ENCODE data around the gene MTA3. TPM values are rescaled to one million over a fixed set of nuclear protein-coding genes. Genes with fewer than 3 reads are reported as not detected.

MTA3 gene
- total RNA-seq = 25.6 and 30.3 TPM in 2 replicates

DNA sequence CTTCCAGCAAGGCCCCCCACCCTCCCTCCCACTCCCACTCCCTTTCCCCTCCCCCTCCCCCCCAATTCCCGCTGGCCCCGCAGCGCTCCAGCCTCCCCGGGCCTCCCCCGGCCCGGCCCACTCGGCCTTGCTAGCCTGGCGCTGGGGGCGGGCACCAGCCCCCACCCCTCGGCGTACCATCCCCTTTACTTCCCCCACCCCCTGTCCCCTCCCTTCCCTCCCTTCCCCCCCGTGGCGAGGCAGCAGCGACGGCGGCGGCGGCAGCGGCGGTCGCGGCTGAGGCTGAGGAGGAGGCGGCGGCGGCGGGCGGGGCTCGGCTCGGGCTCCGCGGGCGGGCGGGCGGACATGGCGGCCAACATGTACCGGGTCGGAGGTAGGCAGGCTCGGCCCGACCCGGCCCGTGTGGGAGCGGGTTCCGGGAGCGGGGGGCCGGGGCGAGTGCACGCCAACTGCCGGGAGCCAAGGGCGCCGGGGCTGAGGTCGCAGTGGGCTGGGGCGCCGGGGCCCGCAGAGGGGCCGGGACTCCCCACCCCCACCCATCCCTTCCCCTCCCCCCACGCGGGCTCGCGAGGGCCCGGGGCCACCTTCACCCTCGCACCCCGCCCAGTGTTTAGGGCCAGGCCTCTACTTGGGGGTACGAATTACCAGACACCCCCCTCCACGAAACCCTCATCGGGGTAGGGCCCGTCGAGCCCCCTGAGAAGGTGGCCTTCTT lies at the start of gene MTA3:
Gene MTA3, plus strand, starts transcription at position 232 of the 715 bp plus-strand sequence. Its CDS starts 114 bp downstream, at position 346.
- intact Hi-C loops (cut with micrococcal nuclease) = loop anchor here (2.0 to 10.0 kb wide), 4 partner anchors 94 to 464 kb away; partner anchors contain the start of gene COX7A2L

DNA sequence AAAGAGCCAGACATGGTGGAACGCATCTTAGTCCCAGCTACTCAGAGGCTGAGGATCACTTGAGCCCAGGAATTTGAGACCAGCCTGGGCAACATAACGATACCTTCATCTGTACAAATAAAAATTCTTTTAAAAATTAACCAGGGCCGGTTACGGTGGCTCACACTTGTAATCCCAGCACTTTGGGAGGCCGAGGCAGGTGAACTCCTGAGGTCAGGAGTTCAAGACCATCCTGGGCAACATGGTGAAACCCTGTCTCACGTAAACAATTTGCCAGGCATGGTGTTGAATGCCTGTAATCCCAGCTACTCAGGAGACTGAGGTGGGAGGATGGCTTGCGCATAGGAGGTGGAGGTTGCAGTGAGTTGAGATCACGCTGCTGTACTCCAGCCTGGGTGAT lies 48.8 kb upstream of the MTA3 start:
- intact Hi-C loops (cut with micrococcal nuclease) = no loop called here

DNA sequence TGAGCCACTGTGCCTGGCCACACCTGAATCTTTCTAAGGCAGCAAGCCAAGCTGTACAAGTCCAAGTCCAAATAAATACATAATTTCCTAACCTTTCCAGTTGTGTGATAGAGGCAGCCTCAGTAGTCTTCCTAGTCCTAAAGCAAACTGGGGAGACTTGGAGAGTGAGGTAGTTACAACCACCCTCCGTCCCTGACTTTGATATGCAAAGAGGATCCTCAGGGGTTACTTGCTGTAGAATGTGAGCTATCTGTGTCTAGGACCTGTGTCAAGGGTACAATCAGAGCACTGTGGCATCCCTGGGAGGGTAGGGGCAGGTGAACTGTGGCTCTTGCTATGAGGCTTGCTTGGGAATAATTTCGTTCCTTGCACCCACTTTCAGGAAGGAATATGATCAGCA lies 46.4 kb upstream of the MTA3 start:
- intact Hi-C loops (cut with micrococcal nuclease) = no loop called here

DNA sequence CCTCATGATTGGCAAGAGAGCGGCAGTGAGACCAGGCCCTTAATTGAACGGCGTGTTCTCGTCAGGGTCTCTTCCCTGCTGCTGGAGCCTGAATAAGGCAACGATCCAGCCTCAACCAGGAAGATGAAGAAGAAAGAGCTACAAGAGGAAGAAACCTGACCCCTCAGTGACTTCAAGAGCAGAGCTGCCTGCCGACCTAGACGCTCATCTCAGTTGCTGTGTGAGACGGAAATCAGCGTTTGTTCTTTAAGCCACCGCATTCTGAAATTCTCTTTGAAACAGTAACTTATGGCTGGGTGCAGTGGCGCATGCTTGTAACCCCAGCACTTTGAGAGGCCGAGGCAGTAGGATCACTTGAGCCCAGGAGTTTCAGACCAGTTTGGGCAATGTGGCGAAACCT lies 45.1 kb upstream of the MTA3 start:
- intact Hi-C loops (cut with micrococcal nuclease) = no loop called here

DNA sequence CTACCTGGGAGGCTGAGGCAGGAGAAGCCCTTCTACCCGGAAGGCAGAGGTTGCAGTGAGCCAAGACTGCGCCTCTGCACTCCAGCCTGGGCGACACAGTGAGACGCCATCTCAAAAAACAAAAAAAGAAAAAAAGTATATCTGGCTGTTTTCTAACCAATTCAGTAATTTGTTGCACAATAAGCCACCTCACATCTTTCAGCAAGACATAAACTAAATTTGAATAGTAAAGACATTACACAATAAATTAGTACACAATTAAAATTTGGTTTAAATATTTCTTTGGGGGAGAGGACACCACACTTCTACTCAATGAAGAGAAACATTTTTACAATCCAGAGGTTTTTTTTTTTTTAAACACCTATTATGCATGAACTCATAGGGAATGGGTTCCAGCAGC lies 36.0 kb upstream of the MTA3 start:
- intact Hi-C loops (cut with micrococcal nuclease) = no loop called here

DNA sequence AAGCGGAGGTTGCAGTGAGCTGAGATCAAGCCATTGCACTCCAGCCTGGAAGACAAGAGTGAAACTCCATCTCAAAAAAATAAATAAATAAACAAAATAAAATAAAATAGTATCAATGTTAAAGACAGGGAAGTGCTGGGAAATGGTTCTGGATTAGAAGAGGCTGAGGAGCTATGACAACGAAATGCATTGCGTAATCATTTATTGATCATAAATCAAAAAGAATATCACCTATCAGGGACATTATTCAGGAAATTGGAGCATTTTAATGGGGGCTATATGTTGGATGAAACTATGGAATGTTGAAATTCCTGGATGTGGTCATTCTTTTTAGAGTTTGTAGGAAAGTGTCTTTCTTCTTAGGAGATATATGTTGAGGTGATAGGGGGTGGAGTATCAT lies 30.9 kb upstream of the MTA3 start:
- intact Hi-C loops (cut with micrococcal nuclease) = no loop called here

DNA sequence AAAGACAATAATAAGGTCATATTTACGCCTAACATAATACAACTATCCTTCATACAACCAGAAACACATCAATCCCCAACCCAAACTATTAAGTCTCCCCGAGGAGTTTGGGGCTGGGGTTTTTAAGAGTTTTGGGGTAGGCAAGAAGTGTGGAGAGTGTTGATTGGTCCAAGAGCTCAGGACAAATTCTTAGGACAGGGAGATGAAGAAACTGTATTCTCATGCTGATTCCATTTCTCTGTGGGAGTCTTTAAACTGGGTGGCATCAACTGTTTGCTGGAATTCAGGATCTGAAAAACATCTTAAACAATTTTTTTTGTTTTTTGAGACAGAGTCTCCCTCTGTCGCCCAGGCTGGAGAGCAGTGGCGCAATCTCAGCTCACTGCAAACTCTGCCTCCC lies 25.6 kb upstream of the MTA3 start:
- intact Hi-C loops (cut with micrococcal nuclease) = no loop called here

DNA sequence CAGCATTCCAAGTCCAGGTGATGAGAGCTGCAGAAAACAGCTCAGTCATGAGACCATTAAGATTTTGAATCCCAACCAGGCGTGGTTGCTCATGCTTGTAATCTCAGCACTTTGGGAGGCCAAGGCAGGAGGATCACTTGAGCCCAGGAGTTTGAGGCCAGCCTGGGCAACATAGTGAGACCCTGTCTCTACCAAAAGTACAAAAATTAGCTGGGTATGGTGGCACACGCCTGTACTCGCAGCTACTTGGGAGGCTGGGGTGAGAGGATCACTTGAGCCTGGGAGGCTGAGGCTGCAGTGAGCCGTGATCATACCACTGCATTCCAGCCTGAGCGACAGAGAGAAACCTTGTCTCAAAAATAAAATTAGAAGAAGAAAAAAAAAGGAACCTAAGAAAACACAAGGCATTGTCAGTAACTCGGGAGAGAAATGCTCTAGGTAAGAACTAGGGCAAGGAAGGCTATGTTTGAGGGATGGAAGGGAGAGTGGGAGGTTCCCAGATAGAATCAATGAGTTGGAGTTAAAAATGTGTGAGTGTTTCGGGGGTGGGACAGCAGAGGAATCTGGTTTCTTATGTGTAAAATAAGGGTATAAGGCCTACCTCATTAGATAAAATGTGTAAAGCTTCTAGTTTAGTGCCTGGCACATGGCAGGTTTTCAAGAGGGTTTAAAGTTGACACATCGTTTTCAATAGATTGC lies 23.3 kb upstream of the MTA3 start:
- intact Hi-C loops (cut with micrococcal nuclease) = no loop called here

DNA sequence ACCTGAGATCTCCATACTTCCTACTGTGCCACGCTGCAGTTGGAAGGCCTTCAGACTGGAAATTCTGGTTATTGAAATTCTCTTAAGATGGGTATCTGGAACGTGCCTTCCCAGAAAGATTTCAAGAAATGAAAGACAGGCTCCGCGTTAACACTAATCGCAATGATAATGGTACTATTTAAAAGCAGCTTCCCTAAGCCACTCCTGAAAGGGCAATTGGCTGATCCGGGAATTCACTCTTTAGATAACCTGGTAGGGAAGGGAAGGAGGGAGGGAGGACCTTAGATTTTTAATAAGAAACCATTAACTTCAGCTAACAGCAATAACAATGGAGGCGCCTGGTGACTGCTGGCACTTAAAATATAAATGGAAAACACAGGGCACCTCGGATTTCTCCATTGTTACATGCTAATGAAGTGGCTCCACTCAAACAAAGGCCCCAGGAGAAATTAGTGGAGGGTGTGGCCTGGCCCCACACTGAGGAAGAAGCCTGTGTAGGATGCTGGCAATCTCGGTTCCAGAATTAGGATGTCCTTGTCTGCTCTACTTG lies 22.5 kb upstream of the MTA3 start:
- intact Hi-C loops (cut with micrococcal nuclease) = no loop called here

DNA sequence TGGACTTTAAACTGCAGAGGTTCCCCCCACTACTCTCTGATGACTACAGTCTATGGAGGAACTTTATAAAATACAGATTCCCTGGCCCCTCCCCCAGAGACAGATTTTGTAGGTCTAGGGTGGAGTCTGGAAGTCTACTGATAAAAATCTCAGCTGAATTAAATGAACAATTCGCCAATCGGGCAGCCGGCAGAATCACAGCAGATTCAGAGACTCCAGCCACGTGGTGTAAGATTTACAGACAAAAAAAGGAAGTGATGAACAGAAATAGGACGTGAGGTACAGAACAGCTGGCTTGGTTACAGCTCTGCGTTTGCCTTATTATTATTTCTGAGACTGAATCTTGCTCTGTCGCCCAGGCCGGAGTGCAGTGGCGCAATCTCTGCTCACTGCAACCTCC lies 21.4 kb upstream of the MTA3 start:
- intact Hi-C loops (cut with micrococcal nuclease) = no loop called here

DNA sequence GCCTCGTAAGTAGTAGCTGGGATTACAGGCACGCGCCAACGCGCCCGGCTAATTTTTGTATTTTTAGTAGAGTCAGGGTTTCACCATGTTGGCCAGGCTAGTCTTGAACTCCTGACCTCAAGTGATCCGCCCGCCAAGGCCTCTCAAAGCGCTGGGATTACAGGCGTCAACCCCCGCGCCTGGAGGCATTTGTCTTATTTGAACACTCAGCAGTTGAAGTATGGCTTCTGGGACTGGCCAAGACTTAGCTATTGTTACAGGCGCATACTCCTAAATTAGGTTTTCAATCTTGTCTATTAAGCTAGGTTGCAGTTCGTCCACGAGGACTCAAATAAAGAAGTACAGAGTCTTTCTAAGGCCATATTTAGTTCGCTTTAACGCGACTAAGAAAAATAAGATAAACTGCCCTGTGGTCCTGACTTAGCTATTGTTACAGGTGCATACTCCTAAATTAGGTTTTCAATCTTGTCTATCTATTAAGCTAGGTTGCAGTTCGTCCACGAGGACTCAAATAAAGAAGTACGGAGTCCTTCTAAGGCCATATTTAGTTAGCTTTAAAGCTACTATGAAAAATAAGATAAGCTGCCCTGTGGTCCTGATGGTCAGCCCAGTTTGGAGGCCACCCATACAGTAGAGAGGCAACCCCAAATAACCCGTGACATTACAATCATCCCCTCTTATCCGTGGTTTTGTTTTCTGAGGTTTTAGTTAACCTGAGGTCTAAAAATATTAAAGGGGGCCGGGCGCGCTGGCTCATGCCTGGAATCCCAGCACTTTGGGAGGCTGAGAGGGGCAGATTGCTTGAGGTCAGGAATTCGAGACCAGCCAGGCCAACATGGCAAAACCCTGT lies 20.8 kb upstream of the MTA3 start:
- intact Hi-C loops (cut with micrococcal nuclease) = no loop called here

DNA sequence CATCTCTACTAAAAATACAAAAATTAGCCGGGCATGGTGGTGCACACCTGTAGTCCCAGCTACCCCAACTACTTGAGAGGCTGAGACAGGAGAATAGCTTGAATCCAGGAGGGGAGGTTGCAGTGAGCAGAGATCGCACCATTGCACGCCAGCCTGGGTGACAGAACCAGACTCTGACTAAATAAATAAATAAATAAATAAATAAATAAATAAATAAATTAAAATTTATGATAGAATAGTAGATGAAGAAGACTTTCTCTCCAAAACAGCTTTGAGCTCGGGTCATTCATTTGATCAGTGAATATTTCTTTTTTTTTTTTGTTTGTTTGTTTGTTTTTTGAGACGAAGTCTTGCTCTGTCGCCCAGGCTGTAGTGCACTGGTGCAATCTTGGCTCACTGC lies 17.6 kb upstream of the MTA3 start:
- intact Hi-C loops (cut with micrococcal nuclease) = no loop called here

DNA sequence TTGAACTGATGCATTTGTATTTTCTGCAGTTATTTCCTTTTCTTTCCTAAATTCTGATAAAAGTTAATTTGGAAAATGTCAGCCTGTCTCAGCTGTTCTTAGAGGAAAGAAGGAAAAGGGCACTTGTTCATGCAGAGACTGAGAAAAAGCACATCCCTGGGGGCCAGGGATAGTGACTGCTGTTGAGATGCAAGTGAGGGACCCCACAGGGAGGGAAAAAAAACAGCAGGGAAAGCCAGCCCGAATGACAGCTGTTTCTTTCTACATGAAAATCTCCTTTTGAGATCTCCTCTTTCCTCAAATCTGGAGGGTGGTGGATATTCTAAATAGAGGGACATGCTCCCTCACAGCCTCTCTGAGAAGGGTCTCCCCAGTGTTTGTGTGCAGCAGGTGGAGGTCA lies 14.0 kb upstream of the MTA3 start:
- intact Hi-C loops (cut with micrococcal nuclease) = no loop called here

DNA sequence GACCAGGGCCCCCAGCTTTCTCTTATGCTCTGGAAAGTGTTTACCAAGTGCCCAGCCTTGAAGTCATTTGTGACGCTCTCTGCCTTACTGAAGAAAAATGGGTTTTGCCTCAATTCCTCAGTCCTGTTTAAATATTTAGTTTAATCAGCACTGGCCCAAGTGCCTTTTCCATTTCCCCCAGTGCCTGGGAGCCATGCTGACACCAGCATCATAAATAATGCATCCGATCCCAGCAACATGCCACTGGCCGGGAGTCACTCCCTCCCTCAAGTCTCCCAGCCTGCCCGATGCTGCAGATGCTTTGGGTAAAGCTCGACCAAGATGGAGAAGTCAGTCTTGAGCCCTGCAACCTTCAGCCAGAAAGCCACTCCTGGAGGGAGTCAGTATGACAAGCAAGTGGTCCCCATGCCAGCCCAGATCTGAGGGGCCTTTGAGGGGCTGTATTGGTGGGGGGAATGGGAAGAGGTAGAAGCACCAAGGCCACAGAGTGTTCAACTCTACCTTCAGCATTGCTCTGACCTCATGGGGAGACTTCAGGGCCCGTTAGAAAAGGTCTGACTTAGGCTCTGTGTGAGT lies 12.0 kb upstream of the MTA3 start:
- intact Hi-C loops (cut with micrococcal nuclease) = no loop called here

DNA sequence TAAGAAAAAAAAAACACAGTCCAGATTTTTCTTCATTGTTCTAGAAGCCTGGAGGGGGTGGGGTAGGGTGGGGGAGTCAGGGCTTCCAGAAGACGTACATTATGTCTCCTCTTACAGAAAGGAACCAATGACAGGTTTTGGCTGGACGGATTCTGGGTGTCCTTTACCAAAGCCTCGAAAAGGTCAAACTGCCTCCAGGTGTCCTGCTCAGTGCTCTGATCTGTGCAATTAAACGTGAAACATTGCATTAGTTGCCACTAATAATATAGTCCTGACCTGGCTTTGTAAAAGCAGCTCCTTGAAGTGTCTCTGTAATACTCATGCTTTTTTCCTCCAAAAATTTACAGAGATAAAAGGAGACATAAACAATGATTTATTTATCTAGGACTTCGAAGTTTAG lies 11.1 kb upstream of the MTA3 start:
- intact Hi-C loops (cut with micrococcal nuclease) = no loop called here

DNA sequence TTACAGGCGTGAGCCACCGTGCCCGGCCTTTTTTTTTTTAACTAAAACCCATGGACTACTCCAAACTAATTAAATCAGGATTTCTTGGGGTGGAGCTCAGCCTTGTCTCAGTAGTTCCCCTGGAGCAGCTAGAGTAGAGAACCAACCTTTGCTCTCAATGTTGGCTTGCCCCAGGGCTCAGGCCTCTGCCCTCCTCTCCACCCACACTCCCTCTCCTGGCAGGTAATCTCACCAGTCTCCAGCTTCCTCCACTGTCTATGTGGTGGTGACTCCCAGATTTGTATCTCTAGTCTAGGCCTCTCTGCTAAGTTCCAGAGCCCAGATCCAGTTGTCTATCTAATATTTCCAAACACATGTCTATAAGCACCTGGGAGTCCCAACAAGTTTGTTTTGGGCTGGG lies 9.6 kb upstream of the MTA3 start:
- intact Hi-C loops (cut with micrococcal nuclease) = no loop called here

DNA sequence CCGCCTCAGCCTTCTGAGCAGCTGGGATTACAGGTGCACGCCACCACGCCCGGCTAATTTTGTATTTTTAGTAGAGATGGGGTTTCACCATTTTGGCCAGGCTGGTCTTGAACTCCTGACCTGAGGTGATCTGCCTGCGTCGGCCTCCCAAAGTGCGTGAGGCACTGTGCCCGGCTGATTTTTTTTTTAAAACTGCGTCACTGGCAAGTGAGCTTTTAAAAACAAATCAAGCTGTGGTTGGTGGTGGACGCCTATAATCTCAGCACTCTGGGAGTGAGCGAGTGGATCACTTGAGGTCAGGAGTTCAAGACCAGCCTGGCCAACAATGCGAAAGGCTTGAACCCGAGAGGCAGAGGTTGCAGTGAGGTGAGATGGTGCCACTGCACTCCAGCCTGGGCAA lies 8.3 kb upstream of the MTA3 start:
- intact Hi-C loops (cut with micrococcal nuclease) = loop anchor here (10.0 kb wide), 1 partner anchor 455 kb away; no protein-coding TSS in a partner anchor

DNA sequence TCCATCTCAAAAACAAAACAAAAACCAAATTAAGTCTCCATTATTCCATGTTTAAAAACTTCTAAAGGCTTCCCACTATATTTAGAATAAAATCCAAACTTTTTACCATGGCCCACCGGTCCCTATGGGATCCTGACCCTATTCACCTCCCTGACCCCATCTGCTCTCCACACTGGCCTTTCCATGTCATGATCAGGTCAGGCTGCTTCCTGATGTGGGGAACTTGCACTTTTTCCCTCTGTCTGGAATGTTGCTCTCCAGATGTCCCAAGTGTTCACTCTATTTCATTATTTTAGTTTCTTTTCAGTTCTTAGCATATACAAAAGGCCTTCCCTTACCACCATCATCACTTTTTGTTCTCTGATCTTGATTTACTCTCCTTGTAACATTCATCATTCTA lies 7.5 kb upstream of the MTA3 start:
- intact Hi-C loops (cut with micrococcal nuclease) = loop anchor here (10.0 kb wide), 1 partner anchor 456 kb away; no protein-coding TSS in a partner anchor

DNA sequence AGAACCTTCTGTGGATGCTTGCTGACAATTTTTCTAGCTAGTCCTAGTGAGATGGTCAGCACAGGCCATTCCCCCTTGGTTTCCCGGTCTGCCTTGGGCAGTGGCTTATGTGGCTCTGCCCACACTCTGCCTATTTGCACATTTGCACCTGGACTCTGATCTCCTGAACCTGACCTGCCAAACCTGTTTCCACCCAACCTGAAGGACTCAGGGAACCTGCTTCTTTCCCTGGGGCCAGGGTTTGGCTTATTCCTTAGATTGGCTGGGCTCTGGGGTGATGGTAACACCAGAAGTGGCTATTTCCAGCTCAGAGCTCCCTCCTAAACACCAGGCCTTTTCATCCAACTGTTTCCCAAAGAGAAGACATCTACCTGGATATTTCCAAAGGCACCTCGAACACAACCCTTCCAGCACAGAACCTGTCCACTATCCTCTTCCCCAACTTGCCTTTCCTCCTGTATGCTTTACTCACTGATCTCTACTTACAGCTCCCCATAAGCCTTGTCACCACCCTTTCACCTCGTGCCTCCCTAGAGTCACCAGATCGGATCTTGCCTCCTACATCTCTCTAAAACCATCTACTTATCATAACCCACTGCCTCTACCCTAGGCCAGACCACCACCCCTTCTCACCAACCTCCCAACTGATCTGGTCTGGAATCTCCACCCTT lies 5.8 kb upstream of the MTA3 start:
- intact Hi-C loops (cut with micrococcal nuclease) = loop anchor here (10.0 kb wide), 1 partner anchor 458 kb away; no protein-coding TSS in a partner anchor

DNA sequence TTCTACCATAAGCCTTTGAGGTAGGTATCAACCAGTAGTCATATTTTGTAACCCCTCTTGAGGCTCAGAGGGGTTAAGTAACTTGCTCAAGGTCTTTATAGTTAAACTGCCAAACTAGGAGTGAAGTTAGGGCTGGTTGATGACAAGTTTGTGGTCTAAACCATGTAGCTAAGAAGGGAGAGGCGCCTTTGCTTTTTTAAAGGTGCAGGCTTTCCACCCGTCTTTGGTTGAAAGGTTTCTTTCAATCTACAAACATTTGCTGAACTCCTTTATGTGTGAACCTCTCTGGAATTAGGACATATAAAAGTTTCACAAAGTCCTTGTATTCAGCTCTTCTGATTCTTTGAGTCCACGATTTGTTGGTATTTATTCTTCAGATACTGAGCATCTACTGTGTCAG lies 2.4 kb upstream of the MTA3 start:
- intact Hi-C loops (cut with micrococcal nuclease) = loop anchor here (1.0 to 10.0 kb wide), 4 partner anchors 71 to 1603 kb away; partner anchors contain the start of gene PPM1B
